Measurements from ENCODE around the gene ADAMTS1. TPM values are rescaled to one million over a fixed set of nuclear protein-coding genes. Genes with fewer than 3 reads are reported as not detected.

ADAMTS1 gene
- total and polyA plus RNA-seq, 8 donors = 4.4 to 32.1 (median 13.6) TPM

Other genes starting within 250 kb of the ADAMTS1 start
- 1 to 10 TPM in 1 of 6 donors, under 1 TPM in 5; 0.14 to 3.4 (median 0.61) TPM for gene ADAMTS5, start 121.7 kb upstream of the ADAMTS1 start, total RNA-seq
- under 1 TPM; 0.46 to 0.54 TPM for gene ADAMTS5, start 121.7 kb upstream of the ADAMTS1 start, polyA plus RNA-seq